Endothelial cell of umbilical vein (primary cell): ENCODE results near the gene FMNL2. TPM values are rescaled to one million over a fixed set of nuclear protein-coding genes. Genes with fewer than 3 reads are reported as not detected.

Source experiments
- Bru-seq: library from RNA; stranded (reverse); fragments of 400-500 nt; gene quantifications from one replicate; lab custom pipeline; 2021; lab: Mats Ljungman, UMichigan
- BruChase-seq, 2 experiments: library from RNA; stranded (reverse); fragments of 400-500 nt; gene quantifications; one replicate each; lab custom pipeline; 2021; lab: Mats Ljungman, UMichigan
- BruUV-seq: library from RNA; stranded (reverse); fragments of 400-500 nt; replicated peaks from 2 replicates; lab custom pipeline; 2021; lab: Mats Ljungman, UMichigan
- CTCF ChIA-PET: fragments of 300-600, 350-600 bp; sonication (Branson Sonifier 250); formaldehyde crosslinking; loops from one replicate; lab custom pipeline; 2021; ENCODE audit warnings: antibody characterized with exemption, inconsistent platforms; lab: Charles Lee
- POLR2A ChIA-PET: fragments of 300-600, 350-600 bp; sonication (Branson Sonifier 250); formaldehyde crosslinking; loops from one replicate; lab custom pipeline; 2021; ENCODE audit warnings: antibody characterized with exemption, inconsistent platforms; lab: Charles Lee
- DNase-seq: peaks from one replicate; pipeline ENCODE4 v3.0.0-alpha.2; 2011; ENCODE audit warnings: low read depth, low spot score
- FAIRE-seq: peaks from 2 replicates; lab custom pipeline; 2011; peaks lifted over from hg19 to GRCh38; lab: Jason Lieb, UNC
- H2AFZ ChIP-seq: 2 replicates; pipeline ENCODE4 v1.6.0; 2012; ENCODE audit warnings: low read depth, low read length, control low read depth, inconsistent platforms
- H3K27ac ChIP-seq: 2 replicates; pipeline ENCODE4 v1.5.1; 2011; ENCODE audit warnings: low read depth, mild to moderate bottlenecking, control low read depth, low read length, moderate library complexity; ENCODE audit not compliant: insufficient read depth
- H3K27me3 ChIP-seq, 2 experiments: 2 replicates each; pipeline versions ENCODE4 v1.6.0 to v1.6.1; 2011; ENCODE audit warnings: low read length in 2 of 2, mixed read lengths in 1 of 2; ENCODE audit not compliant: control insufficient read depth in 2 of 2, insufficient read depth in 2 of 2
- H3K36me3 ChIP-seq, 2 experiments: 2 replicates in 1 of 2; 3 replicates in 1 of 2; pipeline ENCODE4 v1.5.1; 2011; ENCODE audit warnings: low read length in 2 of 2, mild to moderate bottlenecking in 1 of 2, moderate library complexity in 1 of 2; ENCODE audit not compliant: control insufficient read depth in 2 of 2, insufficient read depth in 2 of 2; ENCODE audit errors: extremely low read depth in 1 of 2
- H3K4me1 ChIP-seq: 3 replicates; pipeline ENCODE4 v1.5.1; 2011; ENCODE audit warnings: mild to moderate bottlenecking, low read length; ENCODE audit not compliant: control insufficient read depth, insufficient read depth; ENCODE audit errors: extremely low read depth
- H3K4me2 ChIP-seq: 2 replicates; pipeline ENCODE4 v1.6.1; 2011; ENCODE audit warnings: low read length, control low read depth, mixed read lengths; ENCODE audit not compliant: insufficient read depth
- H3K4me3 ChIP-seq, 3 experiments: fragments of 200-600 bp in 1 of 3; sonication (generic), shearing (Covaris generic) in 1 of 3; replicated peaks in 1 of 3; 2 replicates each; pipeline ENCODE4 v1.5.1; 2011 to 2016; ENCODE audit warnings: control low read depth in 3 of 3, low read length in 3 of 3, mild to moderate bottlenecking in 2 of 3, inconsistent platforms in 1 of 3, low read depth in 1 of 3, moderate library complexity in 1 of 3; ENCODE audit not compliant: insufficient read depth in 1 of 3
- H3K79me2 ChIP-seq: 2 replicates; pipeline ENCODE4 v1.6.0; 2012; ENCODE audit warnings: low read length, inconsistent platforms; ENCODE audit not compliant: control insufficient read depth, insufficient read depth
- H3K9ac ChIP-seq: replicated peaks from 2 replicates; pipeline ENCODE3; 2011; ENCODE audit warnings: low read length, control low read depth; ENCODE audit not compliant: insufficient read depth; ENCODE audit errors: extremely low read depth
- H3K9me1 ChIP-seq: replicated peaks from 3 replicates; pipeline ENCODE4 v1.6.0; 2011; ENCODE audit warnings: mild to moderate bottlenecking, low read length; ENCODE audit not compliant: control insufficient read depth, insufficient read depth; ENCODE audit errors: extremely low read depth
- H3K9me3 ChIP-seq: replicated peaks from 2 replicates; pipeline ENCODE4 v1.5.1; 2012; ENCODE audit warnings: low read length, inconsistent platforms; ENCODE audit not compliant: control insufficient read depth, insufficient read depth
- H4K20me1 ChIP-seq: replicated peaks from 2 replicates; pipeline ENCODE3; 2011; ENCODE audit warnings: mild to moderate bottlenecking, low read length; ENCODE audit not compliant: control insufficient read depth, insufficient read depth; ENCODE audit errors: extremely low read depth
- CTCF ChIP-seq, 2 donors: IDR thresholded peaks; 1 replicate in 1 of 2; 2 replicates in 1 of 2; pipeline ENCODE4 v1.5.1; 2011; ENCODE audit warnings: low read length in 2 of 2, mild to moderate bottlenecking in 2 of 2, moderate library complexity in 2 of 2, control low read depth in 1 of 2, inconsistent platforms in 1 of 2, low read depth in 1 of 2; ENCODE audit not compliant: insufficient read depth in 1 of 2; ENCODE audit errors: extremely low read depth in 1 of 2
- MYC ChIP-seq: IDR thresholded peaks from one replicate; pipeline ENCODE4 v1.6.1; 2011; ENCODE audit warnings: mild to moderate bottlenecking, low read depth, low read length
- POLR2A ChIP-seq: IDR thresholded peaks from 2 replicates; pipeline ENCODE4 v1.6.1; 2012; ENCODE audit warnings: low read depth, mild to moderate bottlenecking, control low read depth, low read length
- POLR2AphosphoS5 ChIP-seq: IDR thresholded peaks from 2 replicates; pipeline ENCODE4 v1.6.1; 2012; ENCODE audit warnings: low read depth, mild to moderate bottlenecking, control low read depth, low read length, moderate library complexity; ENCODE audit not compliant: insufficient read depth
- dilution Hi-C: fragments of 300-500 bp; cut with MboI; formaldehyde crosslinking; loops from one replicate; pipeline ENCODE4 v1.15.0; 2019; ENCODE audit warnings: low sequenced_read_pairs; ENCODE audit not compliant: extremely low pct_ligation_motif_present
- intact Hi-C: fragments of 100-400 bp; cut with micrococcal nuclease; formaldehyde crosslinking; loops from one replicate; pipeline ENCODE4 v1.10.0; 2022
- long read RNA-seq: library from polyadenylated mRNA; stranded (forward); transcript quantifications from one replicate; pipeline ENCODE4 v2.0.0, GENCODE V29; 2021
- polyA minus RNA-seq, 3 experiments: library from RNA; depleted of rRNA, polyadenylated mRNA; stranded (reverse); fragments of >200 nt; gene quantifications; 1 replicate in 1 of 3; 2 replicates in 2 of 3; pipeline ENCODE4 v1.2.3, GENCODE V29; 2011
- polyA plus RNA-seq, 4 experiments: library from polyadenylated mRNA; depleted of rRNA in 3 of 4; stranded (reverse) in 3 of 4; unstranded in 1 of 4; fragments of >200 nt; gene quantifications; 2 replicates each; pipeline versions ENCODE4 v1.2.1 to v1.2.3, GENCODE V29; 2011 to 2012; ENCODE audit warnings: missing spikeins in 1 of 4
- total RNA-seq: library from RNA; stranded (reverse); gene quantifications from 2 replicates; pipeline ENCODE4 v1.2.3, GENCODE V29; 2021

Gene FMNL2
- total RNA-seq (25.5 and 28.0 TPM in 2 replicates), polyA plus RNA-seq (6.3 and 8.3 TPM in 2 replicates), polyA minus RNA-seq (15.3 and 16.3 TPM in 2 replicates), Bru-seq, nascent RNA (percentile 81 among the genes with signal in this experiment), BruChase-seq, experiment 1, labeled RNA remaining after a 6-hour chase (percentile 79 among the genes with signal in this experiment), BruChase-seq, experiment 2, labeled RNA remaining after a 2-hour chase (percentile 81 among the genes with signal in this experiment)
- polyA plus RNA-seq (2011; cell fraction: cytosol; rRNA removed): 7.7 and 9.2 TPM in 2 replicates
- 35.8 and 42.3 TPM in 2 replicates for polyA plus RNA-seq (2011; cell fraction: nucleus; rRNA removed)
- 36.7 and 40.5 TPM in 2 replicates for polyA plus RNA-seq (2012)
- 4.5 TPM for polyA minus RNA-seq (2011; cell fraction: cytosol; rRNA and poly(A)+ RNA removed)
- polyA minus RNA-seq (2011; cell fraction: nucleus; rRNA and poly(A)+ RNA removed): 35.5 and 50.4 TPM in 2 replicates
- long read RNA-seq, partial matches to known transcripts: 4 of 10 reads
- long read RNA-seq, other reads (novel, unspliced or antisense): 6 of 10 reads

DNA sequence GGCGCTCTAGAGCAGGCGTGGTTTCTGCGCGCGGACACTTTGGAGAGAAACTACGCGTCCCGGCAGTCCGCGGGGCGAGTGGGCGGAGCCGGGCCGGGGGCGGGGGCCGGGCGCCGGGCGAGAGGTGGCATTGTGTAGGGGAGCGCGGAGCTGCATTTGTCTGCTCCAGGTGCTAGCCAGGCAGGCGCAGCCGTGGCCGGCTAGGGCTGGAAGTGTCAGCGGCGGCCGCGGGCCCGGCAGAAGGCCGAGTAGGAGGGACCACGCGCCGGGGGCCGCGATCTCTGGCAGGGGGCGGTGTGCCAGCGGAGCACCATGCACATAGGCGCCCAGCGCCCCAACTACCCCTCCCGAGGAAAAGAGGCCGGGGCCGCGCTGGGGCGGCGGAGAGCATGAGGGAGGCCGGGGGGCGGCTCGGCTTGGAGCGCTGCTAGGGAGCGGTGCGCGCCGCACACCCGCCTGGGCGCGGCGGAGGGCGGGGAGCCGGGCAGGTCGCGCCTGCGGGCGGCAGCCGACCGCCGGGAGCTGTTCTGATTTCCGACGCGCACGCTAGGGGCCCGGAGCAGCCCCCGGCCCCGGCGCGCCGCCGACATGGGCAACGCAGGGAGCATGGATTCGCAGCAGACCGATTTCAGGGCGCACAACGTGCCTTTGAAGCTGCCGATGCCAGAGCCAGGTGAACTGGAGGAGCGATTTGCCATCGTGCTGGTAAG, at the start of gene FMNL2:
FMNL2 (plus strand) TSS at position 159 of the 710 bp plus-strand sequence.
- no peak for FAIRE-seq
- peak within 1 kb of the TSS; percentile 32 for H3K27ac ChIP-seq

More for the DNA sequence above, at the start of gene FMNL2:
- H3K9ac ChIP-seq: peak within 1 kb of the TSS; percentile 78
- H3K36me3 ChIP-seq: no peaks in the 10 kb centered on the region
- no peaks in the 10 kb centered on the region for H3K9me3 ChIP-seq
- dilution Hi-C loops: no loop called here
- peak within 1 kb of the TSS; percentile 100 for H2AFZ ChIP-seq
- no TSS peak for BruUV-seq
- H3K27me3 ChIP-seq: no peaks in the 10 kb centered on the region
- POLR2A ChIA-PET: interaction anchor here (1.2 to 2.0 kb wide), 2 partner anchors 135 to 159 kb away, joined by 3 to 5 read pairs; partner anchors contain the start of gene STAM2
- H3K4me3 ChIP-seq: peak within 1 kb of the TSS; percentile 81 to 96 (median 95)
- peaks cover 46% of the 10 kb centered on the region for H3K79me2 ChIP-seq
- no peaks in the 10 kb centered on the region for H4K20me1 ChIP-seq
- peak; percentile 89 for DNase-seq
- H3K9me1 ChIP-seq: no peaks in the 10 kb centered on the region
- peak within 1 kb of the TSS; percentile 82 for H3K4me2 ChIP-seq
- intact Hi-C loops: loop anchor here (1.0 to 10.0 kb wide), 8 partner anchors 70 to 300 kb away; partner anchors contain the start of gene STAM2
- TF ChIP-seq CTCF (IDR thresholded peaks at IDR 0.05; ENCODE audit: extremely low read depth in 1 of 2, insufficient read depth in 1 of 2, low read depth in 1 of 2, low read length in 2 of 2): peak in 1 of 2 donors; percentile 0
- no peak for TF ChIP-seq MYC
- TF ChIP-seq POLR2A: peak; percentile 88
- TF ChIP-seq POLR2AphosphoS5: peak; percentile 90
- CTCF ChIA-PET: interaction anchor here (1.3 to 3.2 kb wide), 6 partner anchors 77 to 300 kb away, joined by 4 to 21 read pairs (median 8); no protein-coding TSS in a partner anchor
- H3K4me1 ChIP-seq: peaks cover 16% of the 10 kb centered on the region
